Measurements from ENCODE around the gene AIFM3.
"Not testable (repeated sequence)": the region's sequence is repeated elsewhere in the genome, so short reads cannot be mapped to it uniquely, and the experiment has no call there.

- TF ChIP-seq, protein P1, sequence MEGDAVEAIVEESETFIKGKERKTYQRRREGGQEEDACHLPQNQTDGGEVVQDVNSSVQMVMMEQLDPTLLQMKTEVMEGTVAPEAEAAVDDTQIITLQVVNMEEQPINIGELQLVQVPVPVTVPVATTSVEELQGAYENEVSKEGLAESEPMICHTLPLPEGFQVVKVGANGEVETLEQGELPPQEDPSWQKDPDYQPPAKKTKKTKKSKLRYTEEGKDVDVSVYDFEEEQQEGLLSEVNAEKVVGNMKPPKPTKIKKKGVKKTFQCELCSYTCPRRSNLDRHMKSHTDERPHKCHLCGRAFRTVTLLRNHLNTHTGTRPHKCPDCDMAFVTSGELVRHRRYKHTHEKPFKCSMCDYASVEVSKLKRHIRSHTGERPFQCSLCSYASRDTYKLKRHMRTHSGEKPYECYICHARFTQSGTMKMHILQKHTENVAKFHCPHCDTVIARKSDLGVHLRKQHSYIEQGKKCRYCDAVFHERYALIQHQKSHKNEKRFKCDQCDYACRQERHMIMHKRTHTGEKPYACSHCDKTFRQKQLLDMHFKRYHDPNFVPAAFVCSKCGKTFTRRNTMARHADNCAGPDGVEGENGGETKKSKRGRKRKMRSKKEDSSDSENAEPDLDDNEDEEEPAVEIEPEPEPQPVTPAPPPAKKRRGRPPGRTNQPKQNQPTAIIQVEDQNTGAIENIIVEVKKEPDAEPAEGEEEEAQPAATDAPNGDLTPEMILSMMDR (IDR thresholded peaks at IDR 0.05), result not testable (repeated sequence)
- TF ChIP-seq EZH2 (IDR thresholded peaks at IDR 0.05; ENCODE audit: borderline replicate concordance, insufficient read depth, low read depth, low read length, poor library complexity, severe bottlenecking), result not testable (repeated sequence)
Observed at GRCh38 chr22:20930435-20930834, 36.6 kb upstream of the AIFM3 start.
